ENCODE data around the gene PLEKHO2. TPM values are rescaled to one million over a fixed set of nuclear protein-coding genes. Genes with fewer than 3 reads are reported as not detected.

Gene PLEKHO2
- total and polyA plus RNA-seq, 10 donors, result 33.9 to 249 (median 141) TPM

DNA sequence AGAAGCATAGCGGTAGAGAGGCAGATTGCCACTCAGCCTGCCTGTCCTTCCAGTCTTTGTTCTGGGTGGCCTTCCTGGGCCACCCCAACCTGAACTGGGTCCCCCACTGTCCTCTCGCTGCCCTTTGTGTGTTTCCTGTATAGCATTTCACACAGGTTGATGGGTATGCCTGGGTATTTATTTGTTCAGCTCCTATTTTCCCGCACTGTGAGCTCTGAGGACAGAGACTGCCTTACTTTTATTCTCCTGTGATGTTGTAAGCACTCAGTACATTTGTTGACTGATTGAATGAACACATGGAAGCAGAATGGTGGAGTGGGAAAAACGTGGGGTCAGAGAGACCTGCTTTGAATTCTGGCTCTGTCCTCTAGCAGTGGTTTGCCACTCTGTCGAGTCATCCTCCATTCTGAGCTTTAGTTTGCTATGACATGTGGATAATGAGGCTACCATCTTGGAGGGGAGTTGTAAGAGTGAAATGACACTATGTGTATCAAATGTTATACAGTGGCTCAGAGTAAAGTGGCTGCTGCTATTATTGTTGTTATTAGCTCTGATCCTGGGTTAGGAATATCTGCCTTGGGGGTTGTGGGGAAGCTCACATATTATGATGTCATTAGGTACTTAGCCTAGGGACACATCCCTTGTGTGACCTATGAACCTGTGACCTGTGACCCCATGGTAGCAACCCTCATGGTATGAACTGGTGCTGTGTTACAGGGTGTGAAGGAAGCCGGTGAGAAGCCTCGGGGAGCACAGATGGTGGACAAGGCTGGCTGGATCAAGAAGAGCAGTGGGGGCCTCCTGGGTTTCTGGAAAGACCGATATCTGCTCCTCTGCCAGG is 6.4 kb downstream of the PLEKHO2 start:
- Histone ChIP-seq H3K9me3 (no peaks in the 10 kb centered on the region), H3K27me3 (replicated peaks in 1 of 7) (no peaks in the 10 kb centered on the region), H3K4me3 (peak overlapping the region in 7 of 8 donors; percentile 8 to 99 (median 82)), H3K27ac (peak overlapping the region; percentile 9 to 99 (median 97)), H3K4me1 (peaks cover 60 to 100% (median 98%) of the 10 kb centered on the region in 6 donors), H3K36me3 (peaks cover 0 to 83% (median 53%) of the 10 kb centered on the region in 6 donors)
- TF ChIP-seq POLR2AphosphoS5 (IDR thresholded peaks at IDR 0.05), result peak in 1 of 3 donors; percentile 15
- no peak for TF ChIP-seq POLR2A (IDR thresholded peaks at IDR 0.05)
- no peak for DNase-seq
- intact Hi-C loops (cut with DNase I; ENCODE audit: low total_unique reads), result no loop called here
- WGBS, 5 donors, result 67 to 79% (median 76%) methylated on average over 7 to 8 of the region's 8 CpGs

DNA sequence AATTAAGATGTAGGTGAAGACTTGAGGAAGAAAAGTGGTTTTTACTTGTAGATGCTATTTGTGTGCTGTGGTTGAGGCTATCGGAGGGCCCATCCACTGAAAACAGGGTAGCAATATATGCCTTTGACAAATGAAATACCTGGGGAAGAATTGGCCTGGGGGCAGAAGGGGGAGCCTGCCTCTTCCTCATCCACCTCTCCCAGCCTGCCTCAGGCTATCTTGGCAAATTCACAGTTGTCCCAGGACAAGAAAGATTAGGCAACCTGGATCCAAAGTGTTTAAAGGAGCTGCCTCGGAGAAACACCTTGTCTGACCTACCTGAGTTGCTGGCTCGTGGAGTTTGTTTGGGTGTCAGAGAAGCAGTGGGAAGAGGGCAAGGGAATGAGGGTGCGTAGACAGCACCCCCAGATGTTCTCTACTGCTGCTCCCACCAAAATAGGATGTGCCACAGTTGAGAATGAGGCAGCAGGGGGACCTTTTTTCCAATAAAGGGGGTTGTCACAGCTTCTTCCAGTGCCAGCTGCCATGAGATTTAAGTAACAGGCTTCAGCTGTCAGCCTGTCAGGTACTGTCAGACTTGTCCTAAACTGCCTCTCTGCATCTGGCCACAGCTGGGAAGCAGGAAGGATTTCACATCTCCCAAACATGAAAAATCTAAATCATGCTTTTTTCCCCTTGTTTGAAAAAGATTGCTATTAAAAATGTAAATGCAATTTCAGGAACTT is 9.2 kb downstream of the PLEKHO2 start:
- H3K9me3 ChIP-seq, result no peaks in the 10 kb centered on the region
- H3K4me3 ChIP-seq, result peak overlapping the region in 4 of 8 donors; percentile 9 to 37 (median 11)
- peak overlapping the region; percentile 29 to 99 (median 84) for H3K27ac ChIP-seq
- H3K27me3 ChIP-seq (replicated peaks in 1 of 7), result no peaks in the 10 kb centered on the region
- intact Hi-C loops (cut with DNase I; ENCODE audit: low total_unique reads), result no loop called here
- no peak for TF ChIP-seq POLR2AphosphoS5 (IDR thresholded peaks at IDR 0.05)
- TF ChIP-seq POLR2A (IDR thresholded peaks at IDR 0.05), result no peak
- TF ChIP-seq, protein P1, sequence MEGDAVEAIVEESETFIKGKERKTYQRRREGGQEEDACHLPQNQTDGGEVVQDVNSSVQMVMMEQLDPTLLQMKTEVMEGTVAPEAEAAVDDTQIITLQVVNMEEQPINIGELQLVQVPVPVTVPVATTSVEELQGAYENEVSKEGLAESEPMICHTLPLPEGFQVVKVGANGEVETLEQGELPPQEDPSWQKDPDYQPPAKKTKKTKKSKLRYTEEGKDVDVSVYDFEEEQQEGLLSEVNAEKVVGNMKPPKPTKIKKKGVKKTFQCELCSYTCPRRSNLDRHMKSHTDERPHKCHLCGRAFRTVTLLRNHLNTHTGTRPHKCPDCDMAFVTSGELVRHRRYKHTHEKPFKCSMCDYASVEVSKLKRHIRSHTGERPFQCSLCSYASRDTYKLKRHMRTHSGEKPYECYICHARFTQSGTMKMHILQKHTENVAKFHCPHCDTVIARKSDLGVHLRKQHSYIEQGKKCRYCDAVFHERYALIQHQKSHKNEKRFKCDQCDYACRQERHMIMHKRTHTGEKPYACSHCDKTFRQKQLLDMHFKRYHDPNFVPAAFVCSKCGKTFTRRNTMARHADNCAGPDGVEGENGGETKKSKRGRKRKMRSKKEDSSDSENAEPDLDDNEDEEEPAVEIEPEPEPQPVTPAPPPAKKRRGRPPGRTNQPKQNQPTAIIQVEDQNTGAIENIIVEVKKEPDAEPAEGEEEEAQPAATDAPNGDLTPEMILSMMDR (IDR thresholded peaks at IDR 0.05 in 8 of 11, conservative IDR thresholded peaks at IDR 0.05 in 3 of 11), result no peak
- H3K4me1 ChIP-seq, result peaks cover 62 to 100% (median 98%) of the 10 kb centered on the region in 6 donors
- H3K36me3 ChIP-seq, result peaks cover 0 to 100% (median 82%) of the 10 kb centered on the region in 6 donors
- no peak for DNase-seq
- 31 to 79% (median 67%) methylated on average over 4 of the region's 4 CpGs for WGBS, 5 donors

DNA sequence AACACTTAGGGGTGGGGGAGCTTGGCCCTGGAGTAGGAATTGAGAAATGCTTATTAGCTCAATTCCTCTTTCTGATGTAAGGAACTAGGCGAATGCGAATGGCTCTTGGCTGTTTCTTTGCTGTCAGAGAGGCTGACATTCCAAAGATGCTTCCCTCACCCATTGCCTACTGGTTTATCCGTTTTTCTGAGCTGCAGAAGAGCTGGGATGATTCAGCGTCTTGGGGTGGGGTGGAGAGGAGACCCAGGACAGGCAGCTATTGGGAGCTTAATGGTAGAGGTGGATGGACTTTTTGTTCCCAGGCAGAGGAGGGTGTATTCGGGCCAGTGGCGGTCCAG is 9.8 kb downstream of the PLEKHO2 start:
- H3K4me3 ChIP-seq, result peak overlapping the region in 4 of 8 donors; percentile 9 to 37 (median 11)
- intact Hi-C loops (cut with DNase I; ENCODE audit: low total_unique reads), result no loop called here
- H3K36me3 ChIP-seq, result peaks cover 0 to 100% (median 86%) of the 10 kb centered on the region in 6 donors
- H3K27ac ChIP-seq, result peak overlapping the region; percentile 19 to 99 (median 84)
- no peaks in the 10 kb centered on the region for H3K27me3 ChIP-seq (replicated peaks in 1 of 7)
- TF ChIP-seq POLR2A (IDR thresholded peaks at IDR 0.05) (no peak), POLR2AphosphoS5 (IDR thresholded peaks at IDR 0.05) (peak in 2 of 3 donors; percentile 27 to 49)
- TF ChIP-seq, protein P1 (IDR thresholded peaks at IDR 0.05 in 8 of 11, conservative IDR thresholded peaks at IDR 0.05 in 3 of 11), result no peak
- DNase-seq, result no peak
- WGBS, 5 donors, result 43 to 61% (median 51%) methylated on average over 6 of the region's 6 CpGs
- H3K9me3 ChIP-seq, result no peaks in the 10 kb centered on the region
- peaks cover 65 to 100% (median 98%) of the 10 kb centered on the region in 6 donors for H3K4me1 ChIP-seq

DNA sequence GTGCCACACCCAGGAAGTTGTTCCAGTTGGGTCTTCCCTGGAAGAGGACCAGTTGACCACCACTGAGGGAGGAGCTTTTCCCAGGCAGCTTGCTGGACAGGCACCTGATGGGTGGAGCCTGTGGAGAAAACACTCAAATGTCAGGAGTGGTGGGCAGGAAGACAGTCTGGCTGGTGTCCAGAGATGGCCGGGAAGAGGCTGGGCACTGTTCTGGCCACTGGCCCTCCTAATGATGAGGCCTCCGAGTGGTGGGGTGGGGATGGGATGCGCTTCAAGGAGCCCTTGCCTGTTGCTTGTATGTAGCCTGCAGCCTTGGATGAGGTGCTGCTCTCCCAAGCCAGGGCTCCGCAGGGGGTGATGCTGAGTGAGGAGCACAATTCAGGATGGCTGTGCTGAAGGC is 12.3 kb downstream of the PLEKHO2 start:
- Histone ChIP-seq H3K4me3 (peak overlapping the region in 1 of 8 donors; percentile 39), H3K9me3 (no peaks in the 10 kb centered on the region), H3K36me3 (peaks cover 0 to 100% (median 87%) of the 10 kb centered on the region in 6 donors), H3K4me1 (peaks cover 72 to 100% (median 99%) of the 10 kb centered on the region in 6 donors), H3K27ac (peak overlapping the region; percentile 35 to 99 (median 81)), H3K27me3 (replicated peaks in 1 of 7) (no peaks in the 10 kb centered on the region)
- 51 to 96% (median 74%) methylated on average over 3 to 4 of the region's 4 CpGs for WGBS, 5 donors
- intact Hi-C loops (cut with DNase I; ENCODE audit: low total_unique reads), result no loop called here
- TF ChIP-seq, protein P1 (IDR thresholded peaks at IDR 0.05 in 8 of 11, conservative IDR thresholded peaks at IDR 0.05 in 3 of 11), result no peak
- peak; percentile 56 to 71 (median 68) for TF ChIP-seq POLR2AphosphoS5 (IDR thresholded peaks at IDR 0.05)
- TF ChIP-seq POLR2A (IDR thresholded peaks at IDR 0.05), result no peak
- no peak for DNase-seq
